ENCODE data around the gene NUAK1. TPM values are rescaled to one million over a fixed set of nuclear protein-coding genes. Genes with fewer than 3 reads are reported as not detected.

The NUAK1 gene
- total and polyA plus RNA-seq, 2 donors (not counting 1 experiment from before 2014, with no cell fraction given), result 5.1 to 20.7 TPM

DNA sequence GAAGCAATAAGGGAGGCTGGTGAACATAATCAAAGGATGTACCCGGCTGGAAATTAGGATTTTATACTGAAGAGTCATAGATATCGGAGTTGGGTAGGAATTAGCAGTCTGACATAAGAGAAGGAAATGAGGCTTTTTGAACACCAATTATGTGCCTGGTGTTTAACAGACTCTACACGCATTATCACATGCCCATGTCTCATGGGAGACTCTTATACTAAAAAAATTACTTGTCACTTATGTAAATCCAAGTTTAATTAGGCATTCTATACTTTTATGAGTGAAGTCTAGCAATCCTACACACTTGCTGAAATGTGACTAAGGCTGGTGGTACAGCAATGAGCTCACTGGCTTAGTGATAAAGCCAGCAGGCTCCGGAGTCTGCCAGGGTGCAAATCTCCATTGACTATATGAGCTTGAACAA, 93.5 kb downstream of the NUAK1 start:
- Histone ChIP-seq H2AFZ (ENCODE audit: low read length) (no peak overlapping the region), H3K9ac (ENCODE audit: insufficient read depth, low read length) (no peak overlapping the region), H4K20me1 (ENCODE audit: control insufficient read depth, extremely low read depth, insufficient read depth, low read length) (no peaks in the 10 kb centered on the region), H3K4me2 (ENCODE audit: extremely low read depth, insufficient read depth, low read length) (no peak overlapping the region), H3K9me3 (ENCODE audit: control insufficient read depth, insufficient read depth, low read depth, low read length) (no peaks in the 10 kb centered on the region), H3K27me3 (ENCODE audit: control insufficient read depth, insufficient read depth, low read length) (no peaks in the 10 kb centered on the region), H3K27ac (ENCODE audit: insufficient read depth, low read length) (no peak overlapping the region), H3K36me3 (ENCODE audit: control insufficient read depth, insufficient read depth, low read length) (no peaks in the 10 kb centered on the region), H3K4me1 (ENCODE audit: control insufficient read depth, extremely low read depth, insufficient read depth, low read length) (no peaks in the 10 kb centered on the region), H3K79me2 (ENCODE audit: control insufficient read depth, insufficient read depth, low read length) (no peaks in the 10 kb centered on the region), H3K4me3 (replicated peaks in 1 of 4; ENCODE audit: control extremely low read depth in 1 of 4, insufficient read depth in 1 of 4, low read depth in 3 of 4, low read length in 4 of 4) (no peak overlapping the region)
- no peak for TF ChIP-seq EZH2 (IDR thresholded peaks at IDR 0.05; ENCODE audit: low read length, missing control alignments)
- TF ChIP-seq, protein P1, sequence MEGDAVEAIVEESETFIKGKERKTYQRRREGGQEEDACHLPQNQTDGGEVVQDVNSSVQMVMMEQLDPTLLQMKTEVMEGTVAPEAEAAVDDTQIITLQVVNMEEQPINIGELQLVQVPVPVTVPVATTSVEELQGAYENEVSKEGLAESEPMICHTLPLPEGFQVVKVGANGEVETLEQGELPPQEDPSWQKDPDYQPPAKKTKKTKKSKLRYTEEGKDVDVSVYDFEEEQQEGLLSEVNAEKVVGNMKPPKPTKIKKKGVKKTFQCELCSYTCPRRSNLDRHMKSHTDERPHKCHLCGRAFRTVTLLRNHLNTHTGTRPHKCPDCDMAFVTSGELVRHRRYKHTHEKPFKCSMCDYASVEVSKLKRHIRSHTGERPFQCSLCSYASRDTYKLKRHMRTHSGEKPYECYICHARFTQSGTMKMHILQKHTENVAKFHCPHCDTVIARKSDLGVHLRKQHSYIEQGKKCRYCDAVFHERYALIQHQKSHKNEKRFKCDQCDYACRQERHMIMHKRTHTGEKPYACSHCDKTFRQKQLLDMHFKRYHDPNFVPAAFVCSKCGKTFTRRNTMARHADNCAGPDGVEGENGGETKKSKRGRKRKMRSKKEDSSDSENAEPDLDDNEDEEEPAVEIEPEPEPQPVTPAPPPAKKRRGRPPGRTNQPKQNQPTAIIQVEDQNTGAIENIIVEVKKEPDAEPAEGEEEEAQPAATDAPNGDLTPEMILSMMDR (conservative IDR thresholded peaks at IDR 0.05 in 1 of 2, IDR thresholded peaks at IDR 0.05 in 1 of 2; ENCODE audit: low read depth in 1 of 2, low read length in 2 of 2), result no peak
- DNase-seq (ENCODE audit: low read depth in 2 of 2), result peak in 1 of 2 donors; percentile 55

DNA sequence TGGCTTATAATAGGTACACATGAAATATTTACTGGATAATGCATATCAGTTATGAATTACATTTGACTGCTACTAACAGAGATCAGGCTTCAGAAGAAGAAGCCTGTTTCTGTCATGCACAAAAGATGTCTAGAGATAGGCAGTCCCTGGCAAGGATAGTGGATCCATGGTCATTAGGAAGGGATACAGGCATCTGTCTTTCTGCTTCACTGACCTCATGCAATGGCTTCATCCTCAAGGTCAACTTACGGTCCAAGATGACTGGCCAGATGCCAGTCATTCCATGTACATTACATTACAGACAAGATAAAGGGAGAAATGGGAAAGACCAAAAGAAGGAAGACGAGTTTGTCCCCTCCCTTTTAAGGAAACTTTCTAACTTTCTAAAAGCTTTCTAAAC, 94.0 kb downstream of the NUAK1 start:
- TF ChIP-seq, protein P1 (conservative IDR thresholded peaks at IDR 0.05 in 1 of 2, IDR thresholded peaks at IDR 0.05 in 1 of 2; ENCODE audit: low read depth in 1 of 2, low read length in 2 of 2), result no peak
- TF ChIP-seq EZH2 (IDR thresholded peaks at IDR 0.05; ENCODE audit: low read length, missing control alignments), result no peak
- H3K4me2 ChIP-seq (ENCODE audit: extremely low read depth, insufficient read depth, low read length), result no peak overlapping the region
- DNase-seq (ENCODE audit: low read depth in 2 of 2), result peak; percentile 4 to 76

DNA sequence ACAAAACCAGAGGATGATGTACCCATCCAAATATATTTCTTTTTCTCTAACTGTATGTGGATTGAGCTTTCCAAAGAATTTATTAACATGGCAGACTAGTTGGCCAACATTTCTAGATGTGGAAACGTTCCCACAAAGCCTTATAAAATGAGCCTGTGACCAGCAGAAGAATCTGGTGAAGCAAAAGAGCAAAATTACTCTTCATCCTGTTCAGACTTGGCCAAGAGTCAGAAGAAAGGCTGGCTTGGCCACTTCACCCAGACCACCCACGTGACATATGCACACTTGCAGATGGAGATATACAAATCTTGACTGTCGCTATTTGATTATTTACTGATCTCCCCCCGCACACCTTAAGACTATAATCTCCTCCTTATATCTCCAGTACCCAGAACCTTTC, 96.7 kb downstream of the NUAK1 start:
- Histone ChIP-seq H3K9me3 (ENCODE audit: control insufficient read depth, insufficient read depth, low read depth, low read length) (no peaks in the 10 kb centered on the region), H3K27ac (ENCODE audit: insufficient read depth, low read length) (no peak overlapping the region), H3K4me3 (replicated peaks in 1 of 4; ENCODE audit: control extremely low read depth in 1 of 4, insufficient read depth in 1 of 4, low read depth in 3 of 4, low read length in 4 of 4) (no peak overlapping the region), H3K79me2 (ENCODE audit: control insufficient read depth, insufficient read depth, low read length) (no peaks in the 10 kb centered on the region), H3K4me2 (ENCODE audit: extremely low read depth, insufficient read depth, low read length) (no peak overlapping the region), H3K27me3 (ENCODE audit: control insufficient read depth, insufficient read depth, low read length) (no peaks in the 10 kb centered on the region), H4K20me1 (ENCODE audit: control insufficient read depth, extremely low read depth, insufficient read depth, low read length) (no peaks in the 10 kb centered on the region), H3K36me3 (ENCODE audit: control insufficient read depth, insufficient read depth, low read length) (no peaks in the 10 kb centered on the region), H3K4me1 (ENCODE audit: control insufficient read depth, extremely low read depth, insufficient read depth, low read length) (no peaks in the 10 kb centered on the region), H2AFZ (ENCODE audit: low read length) (no peak overlapping the region), H3K9ac (ENCODE audit: insufficient read depth, low read length) (no peak overlapping the region)
- TF ChIP-seq EZH2 (IDR thresholded peaks at IDR 0.05; ENCODE audit: low read length, missing control alignments), result no peak
- TF ChIP-seq, protein P1 (conservative IDR thresholded peaks at IDR 0.05 in 1 of 2, IDR thresholded peaks at IDR 0.05 in 1 of 2; ENCODE audit: low read depth in 1 of 2, low read length in 2 of 2), result no peak
- DNase-seq (ENCODE audit: low read depth in 2 of 2), result peak in 1 of 2 donors; percentile 5

More for the DNA sequence above, 94.0 kb downstream of the NUAK1 start:
- Histone ChIP-seq H3K4me1 (ENCODE audit: control insufficient read depth, extremely low read depth, insufficient read depth, low read length) (no peaks in the 10 kb centered on the region), H3K27ac (ENCODE audit: insufficient read depth, low read length) (no peak overlapping the region), H3K27me3 (ENCODE audit: control insufficient read depth, insufficient read depth, low read length) (no peaks in the 10 kb centered on the region), H3K36me3 (ENCODE audit: control insufficient read depth, insufficient read depth, low read length) (no peaks in the 10 kb centered on the region), H2AFZ (ENCODE audit: low read length) (no peak overlapping the region), H3K4me3 (replicated peaks in 1 of 4; ENCODE audit: control extremely low read depth in 1 of 4, insufficient read depth in 1 of 4, low read depth in 3 of 4, low read length in 4 of 4) (no peak overlapping the region), H4K20me1 (ENCODE audit: control insufficient read depth, extremely low read depth, insufficient read depth, low read length) (no peaks in the 10 kb centered on the region), H3K9me3 (ENCODE audit: control insufficient read depth, insufficient read depth, low read depth, low read length) (no peaks in the 10 kb centered on the region), H3K9ac (ENCODE audit: insufficient read depth, low read length) (no peak overlapping the region), H3K79me2 (ENCODE audit: control insufficient read depth, insufficient read depth, low read length) (no peaks in the 10 kb centered on the region)
